ENCODE data around the gene SFXN5.

SFXN5 gene

GRCh38 chr2:72973566-72974435 is 97.7 kb downstream of the SFXN5 start:
- DNase-seq (ENCODE audit: low spot score): peak; percentile 87

- DNase-seq (ENCODE audit: low spot score): no peak
Measured at GRCh38 chr2:72973137-72973535, 98.4 kb downstream of the SFXN5 start.

GRCh38 chr2:72972352-72973136 is 99.0 kb downstream of the SFXN5 start:
- DNase-seq (ENCODE audit: low spot score): no peak

GRCh38 chr2:72971036-72971435 is 100.5 kb downstream of the SFXN5 start:
- DNase-seq (ENCODE audit: low spot score): no peak

- DNase-seq (ENCODE audit: low spot score): no peak
Measured at GRCh38 chr2:72969706-72970105, 101.8 kb downstream of the SFXN5 start.

GRCh38 chr2:72968286-72968685 is 103.2 kb downstream of the SFXN5 start:
- DNase-seq (ENCODE audit: low spot score): no peak

- DNase-seq (ENCODE audit: low spot score): no peak
Measured at GRCh38 chr2:72965770-72966450, 105.6 kb downstream of the SFXN5 start.

GRCh38 chr2:72965016-72965415 is 106.5 kb downstream of the SFXN5 start:
- no peak for DNase-seq (ENCODE audit: low spot score)

GRCh38 chr2:72964146-72964525 is 107.4 kb downstream of the SFXN5 start:
- no peak for DNase-seq (ENCODE audit: low spot score)

- DNase-seq (ENCODE audit: low spot score): no peak
Measured at GRCh38 chr2:72963423-72964145, 107.9 kb downstream of the SFXN5 start.

GRCh38 chr2:72962911-72963310 is 108.6 kb downstream of the SFXN5 start:
- no peak for DNase-seq (ENCODE audit: low spot score)

- DNase-seq (ENCODE audit: low spot score): no peak
Measured at GRCh38 chr2:72961853-72962468, 109.6 kb downstream of the SFXN5 start.

- no peak for DNase-seq (ENCODE audit: low spot score)
Measured at GRCh38 chr2:72961036-72961720, 110.3 kb downstream of the SFXN5 start.

- no peak for DNase-seq (ENCODE audit: low spot score)
Measured at GRCh38 chr2:72959995-72960981, 111.2 kb downstream of the SFXN5 start.

GRCh38 chr2:72959554-72959953 is 112.0 kb downstream of the SFXN5 start:
- DNase-seq (ENCODE audit: low spot score): no peak

GRCh38 chr2:72958542-72959385 is 112.7 kb downstream of the SFXN5 start:
- DNase-seq (ENCODE audit: low spot score): no peak

GRCh38 chr2:72956936-72957335 is 114.6 kb downstream of the SFXN5 start:
- no peak for DNase-seq (ENCODE audit: low spot score)

GRCh38 chr2:72956050-72956395 is 115.5 kb downstream of the SFXN5 start:
- DNase-seq (ENCODE audit: low spot score): no peak

Data from GM03348 (cell line).